Measurements from ENCODE around the gene CNTNAP5. TPM values are rescaled to one million over a fixed set of nuclear protein-coding genes. Genes with fewer than 3 reads are reported as not detected.

The CNTNAP5 gene
- polyA plus RNA-seq, 4 donors: 0.03 to 0.12 TPM; not detected in 2

DNA sequence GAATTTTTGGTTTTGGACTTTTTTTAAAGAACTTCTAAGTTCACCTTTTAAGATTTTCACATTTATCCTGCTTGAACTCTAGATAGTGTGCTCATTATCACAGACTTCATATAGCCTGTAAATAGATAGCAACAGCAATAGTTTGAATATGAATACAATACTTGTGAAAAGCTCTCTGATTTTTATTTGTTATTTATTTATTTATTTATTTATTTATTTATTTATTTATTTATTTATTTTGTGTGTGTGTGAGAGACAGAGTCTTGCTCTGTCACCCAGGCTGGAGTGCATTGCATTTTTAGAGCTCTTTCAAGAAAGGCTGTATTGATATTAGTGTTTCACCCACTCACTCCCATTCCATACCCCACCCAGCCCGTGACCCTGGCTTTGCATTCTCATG lies 153.6 kb downstream of the CNTNAP5 start:
- DNase-seq: no peak
- no peak for FAIRE-seq
- H3K36me3 ChIP-seq (ENCODE audit: control insufficient read depth in 3 of 3, insufficient read depth in 2 of 3, low read depth in 1 of 3, low read length in 3 of 3): no peaks in the 10 kb centered on the region

DNA sequence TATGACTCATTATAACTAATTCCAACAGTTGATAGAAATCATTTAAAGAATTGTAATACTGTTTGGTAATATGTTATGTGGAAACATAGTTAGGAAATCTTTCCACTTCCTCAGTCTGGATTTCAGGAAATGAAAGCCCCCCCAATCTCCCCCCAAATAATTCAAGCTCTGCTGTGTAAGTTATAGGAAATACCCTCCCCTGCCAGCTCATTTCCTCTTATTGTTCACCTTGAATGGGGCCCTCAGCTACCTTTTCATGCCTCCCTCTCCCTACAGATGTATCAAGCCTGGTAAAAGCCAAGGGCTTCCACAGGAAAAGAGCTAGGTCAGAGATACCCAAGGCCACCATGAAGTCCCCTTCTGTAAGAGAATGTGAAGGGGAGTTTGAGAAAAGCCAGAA lies 155.5 kb downstream of the CNTNAP5 start:
- Histone ChIP-seq H3K4me3 (ENCODE audit: low read depth in 1 of 3, low read length in 3 of 3) (no peak overlapping the region), H3K27me3 (ENCODE audit: control insufficient read depth in 3 of 3, insufficient read depth in 3 of 3, low read length in 3 of 3) (no peaks in the 10 kb centered on the region), H3K27ac (ENCODE audit: low read depth in 1 of 3, low read length in 2 of 3) (no peak overlapping the region), H3K36me3 (ENCODE audit: control insufficient read depth in 3 of 3, insufficient read depth in 2 of 3, low read depth in 1 of 3, low read length in 3 of 3) (no peaks in the 10 kb centered on the region), H3K4me1 (ENCODE audit: control insufficient read depth in 3 of 3, insufficient read depth in 2 of 3, low read depth in 1 of 3, low read length in 2 of 3) (no peaks in the 10 kb centered on the region), H3K9me3 (ENCODE audit: control insufficient read depth in 2 of 2, insufficient read depth in 1 of 2, low read depth in 1 of 2, low read length in 1 of 2) (no peaks in the 10 kb centered on the region)
- FAIRE-seq (no peak), DNase-seq (no peak)

More for the DNA sequence above, 153.6 kb downstream of the CNTNAP5 start:
- Histone ChIP-seq H3K27me3 (ENCODE audit: control insufficient read depth in 3 of 3, insufficient read depth in 3 of 3, low read length in 3 of 3) (no peaks in the 10 kb centered on the region), H3K4me3 (ENCODE audit: low read depth in 1 of 3, low read length in 3 of 3) (no peak overlapping the region), H3K27ac (ENCODE audit: low read depth in 1 of 3, low read length in 2 of 3) (no peak overlapping the region), H3K9me3 (ENCODE audit: control insufficient read depth in 2 of 2, insufficient read depth in 1 of 2, low read depth in 1 of 2, low read length in 1 of 2) (no peaks in the 10 kb centered on the region), H3K4me1 (ENCODE audit: control insufficient read depth in 3 of 3, insufficient read depth in 2 of 3, low read depth in 1 of 3, low read length in 2 of 3) (no peaks in the 10 kb centered on the region)
- 87 to 92% (median 89%) methylated on average over 1 of the region's 1 CpG for WGBS, 3 donors

DNA sequence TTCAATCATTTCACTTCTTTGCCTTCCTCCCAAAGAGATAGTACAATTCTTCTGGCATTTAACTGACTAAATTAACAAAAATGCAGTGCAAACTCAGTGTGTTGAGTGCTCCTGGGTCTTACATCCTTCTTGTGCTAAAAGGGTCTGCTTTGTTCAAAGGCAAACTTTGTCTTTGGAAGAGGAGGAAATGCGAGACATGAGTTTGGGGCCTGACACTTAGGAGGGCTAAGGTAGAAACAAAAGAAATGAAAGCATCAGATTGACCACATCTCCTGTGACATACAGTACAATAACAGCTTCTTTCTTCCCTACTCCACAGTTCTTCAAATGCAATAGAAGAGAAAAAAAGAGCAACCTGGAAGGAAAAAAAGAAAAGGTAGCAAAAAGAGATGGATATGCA lies 161.7 kb downstream of the CNTNAP5 start:
- FAIRE-seq: no peak
- WGBS, 3 donors: 75 to 92% (median 84%) methylated on average over 1 of the region's 1 CpG

DNA sequence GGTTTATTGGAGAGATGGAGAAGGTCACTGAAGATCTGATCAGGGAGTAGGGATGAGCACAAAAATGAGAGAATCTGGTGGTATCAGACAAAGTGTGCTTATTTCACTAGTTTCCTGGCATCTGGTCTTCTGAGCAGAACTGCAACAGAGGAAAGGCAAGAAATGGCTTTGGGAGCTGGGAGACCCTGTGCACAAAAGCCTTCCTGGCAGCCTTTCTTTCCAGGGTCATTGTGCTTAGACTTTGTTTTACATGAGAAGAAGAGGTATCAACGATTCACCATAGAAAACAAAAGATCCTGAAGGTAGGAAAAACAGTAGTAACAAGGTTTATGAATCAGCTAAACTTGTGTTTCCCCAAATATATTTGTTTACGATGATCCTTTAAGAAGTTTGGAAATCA lies 162.9 kb downstream of the CNTNAP5 start:
- H3K9me3 ChIP-seq (ENCODE audit: control insufficient read depth in 2 of 2, insufficient read depth in 1 of 2, low read depth in 1 of 2, low read length in 1 of 2): no peaks in the 10 kb centered on the region
- no peaks in the 10 kb centered on the region for H3K27me3 ChIP-seq (ENCODE audit: control insufficient read depth in 3 of 3, insufficient read depth in 3 of 3, low read length in 3 of 3)
- no peaks in the 10 kb centered on the region for H3K4me1 ChIP-seq (ENCODE audit: control insufficient read depth in 3 of 3, insufficient read depth in 2 of 3, low read depth in 1 of 3, low read length in 2 of 3)
- no peak overlapping the region for H3K4me3 ChIP-seq (ENCODE audit: low read depth in 1 of 3, low read length in 3 of 3)
- FAIRE-seq (no peak), DNase-seq (no peak)
- 58 to 69% (median 66%) methylated on average over 2 of the region's 2 CpGs for WGBS, 3 donors
- H3K27ac ChIP-seq (ENCODE audit: low read depth in 1 of 3, low read length in 2 of 3): no peak overlapping the region
- no peaks in the 10 kb centered on the region for H3K36me3 ChIP-seq (ENCODE audit: control insufficient read depth in 3 of 3, insufficient read depth in 2 of 3, low read depth in 1 of 3, low read length in 3 of 3)

More for the DNA sequence above, 161.7 kb downstream of the CNTNAP5 start:
- H3K9me3 ChIP-seq (ENCODE audit: control insufficient read depth in 2 of 2, insufficient read depth in 1 of 2, low read depth in 1 of 2, low read length in 1 of 2): no peaks in the 10 kb centered on the region
- H3K4me3 ChIP-seq (ENCODE audit: low read depth in 1 of 3, low read length in 3 of 3): no peak overlapping the region
- H3K4me1 ChIP-seq (ENCODE audit: control insufficient read depth in 3 of 3, insufficient read depth in 2 of 3, low read depth in 1 of 3, low read length in 2 of 3): no peaks in the 10 kb centered on the region
- H3K27me3 ChIP-seq (ENCODE audit: control insufficient read depth in 3 of 3, insufficient read depth in 3 of 3, low read length in 3 of 3): no peaks in the 10 kb centered on the region
- no peaks in the 10 kb centered on the region for H3K36me3 ChIP-seq (ENCODE audit: control insufficient read depth in 3 of 3, insufficient read depth in 2 of 3, low read depth in 1 of 3, low read length in 3 of 3)
- DNase-seq: no peak
- H3K27ac ChIP-seq (ENCODE audit: low read depth in 1 of 3, low read length in 2 of 3): no peak overlapping the region

DNA sequence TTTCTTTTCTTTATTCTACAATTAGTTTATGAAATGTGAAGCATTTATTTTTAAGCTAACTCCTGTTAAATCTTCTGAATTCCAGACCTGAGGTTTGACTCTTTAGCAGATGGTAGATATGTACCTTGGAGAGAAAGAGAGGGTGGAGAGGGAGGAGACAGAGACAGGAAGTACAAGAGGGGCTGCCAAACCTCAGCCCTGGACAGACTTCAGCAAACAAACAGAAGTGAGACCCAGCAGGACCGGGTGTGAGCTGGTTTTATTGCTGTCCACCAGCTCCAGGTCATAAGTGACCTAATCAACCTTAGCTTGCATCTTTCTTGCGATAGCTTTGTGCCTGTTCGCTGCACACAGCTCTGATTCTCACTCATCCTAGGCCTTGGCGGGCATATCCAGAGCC lies 168.6 kb downstream of the CNTNAP5 start:
- no peaks in the 10 kb centered on the region for H3K4me1 ChIP-seq (ENCODE audit: control insufficient read depth in 3 of 3, insufficient read depth in 2 of 3, low read depth in 1 of 3, low read length in 2 of 3)
- WGBS, 3 donors: 66 to 71% (median 69%) methylated on average over 4 of the region's 4 CpGs
- H3K27ac ChIP-seq (ENCODE audit: low read depth in 1 of 3, low read length in 2 of 3): no peak overlapping the region
- no peak overlapping the region for H3K4me3 ChIP-seq (ENCODE audit: low read depth in 1 of 3, low read length in 3 of 3)
- no peak for FAIRE-seq
- no peaks in the 10 kb centered on the region for H3K27me3 ChIP-seq (ENCODE audit: control insufficient read depth in 3 of 3, insufficient read depth in 3 of 3, low read length in 3 of 3)
- no peaks in the 10 kb centered on the region for H3K9me3 ChIP-seq (ENCODE audit: control insufficient read depth in 2 of 2, insufficient read depth in 1 of 2, low read depth in 1 of 2, low read length in 1 of 2)
- DNase-seq: no peak
- H3K36me3 ChIP-seq (ENCODE audit: control insufficient read depth in 3 of 3, insufficient read depth in 2 of 3, low read depth in 1 of 3, low read length in 3 of 3): no peaks in the 10 kb centered on the region

DNA sequence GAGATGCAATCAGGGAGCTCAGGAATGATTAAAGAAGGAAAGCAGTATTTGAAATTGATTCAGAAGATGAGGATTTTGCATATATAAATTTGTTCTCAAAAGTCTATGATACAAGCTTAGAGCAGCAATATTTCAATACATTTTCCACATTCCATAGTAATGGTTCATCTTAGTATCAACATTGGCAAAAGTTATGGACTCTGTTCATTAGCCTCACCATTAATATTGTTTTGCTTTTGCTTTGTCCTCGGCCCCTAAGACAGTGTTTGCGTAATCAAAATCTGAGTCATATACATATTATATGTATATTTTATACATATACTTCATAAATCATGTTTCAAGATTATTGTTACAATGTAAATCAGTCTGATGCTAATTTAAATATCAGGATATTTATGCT lies 176.6 kb downstream of the CNTNAP5 start:
- no peak overlapping the region for H3K4me3 ChIP-seq (ENCODE audit: low read depth in 1 of 3, low read length in 3 of 3)
- DNase-seq (no peak), FAIRE-seq (no peak)
- 58 to 67% (median 59%) methylated on average over 2 of the region's 2 CpGs for WGBS, 3 donors
- H3K9me3 ChIP-seq (ENCODE audit: control insufficient read depth in 2 of 2, insufficient read depth in 1 of 2, low read depth in 1 of 2, low read length in 1 of 2): peaks cover 0 to 2% of the 10 kb centered on the region in 2 donors
- H3K27me3 ChIP-seq (ENCODE audit: control insufficient read depth in 3 of 3, insufficient read depth in 3 of 3, low read length in 3 of 3): no peaks in the 10 kb centered on the region
- no peaks in the 10 kb centered on the region for H3K36me3 ChIP-seq (ENCODE audit: control insufficient read depth in 3 of 3, insufficient read depth in 2 of 3, low read depth in 1 of 3, low read length in 3 of 3)
- no peaks in the 10 kb centered on the region for H3K4me1 ChIP-seq (ENCODE audit: control insufficient read depth in 3 of 3, insufficient read depth in 2 of 3, low read depth in 1 of 3, low read length in 2 of 3)
- H3K27ac ChIP-seq (ENCODE audit: low read depth in 1 of 3, low read length in 2 of 3): no peak overlapping the region

DNA sequence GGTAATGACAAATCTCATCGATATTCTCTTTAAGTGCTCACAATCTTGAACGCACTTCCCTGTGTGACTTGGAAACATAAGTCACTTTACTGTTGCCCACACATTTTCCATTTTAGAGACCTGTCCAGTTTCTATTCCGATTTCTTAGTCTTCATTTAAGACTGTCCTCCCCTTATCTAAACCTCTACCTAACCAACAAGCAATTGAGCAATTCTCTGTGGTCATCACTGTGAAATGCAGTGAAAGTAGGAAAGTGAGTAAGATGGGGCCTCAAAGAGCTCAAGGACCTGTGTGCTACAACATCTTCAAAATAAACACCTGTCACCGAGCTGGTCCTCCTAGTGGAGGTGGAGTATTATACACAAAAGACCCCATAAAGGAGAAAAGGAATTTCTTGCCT lies 184.4 kb downstream of the CNTNAP5 start:
- 79 to 86% (median 86%) methylated on average over 4 of the region's 4 CpGs for WGBS, 3 donors
- Histone ChIP-seq H3K27me3 (ENCODE audit: control insufficient read depth in 3 of 3, insufficient read depth in 3 of 3, low read length in 3 of 3) (no peaks in the 10 kb centered on the region), H3K4me1 (ENCODE audit: control insufficient read depth in 3 of 3, insufficient read depth in 2 of 3, low read depth in 1 of 3, low read length in 2 of 3) (no peaks in the 10 kb centered on the region), H3K9me3 (ENCODE audit: control insufficient read depth in 2 of 2, insufficient read depth in 1 of 2, low read depth in 1 of 2, low read length in 1 of 2) (no peaks in the 10 kb centered on the region), H3K4me3 (ENCODE audit: low read depth in 1 of 3, low read length in 3 of 3) (no peak overlapping the region), H3K27ac (ENCODE audit: low read depth in 1 of 3, low read length in 2 of 3) (no peak overlapping the region), H3K36me3 (ENCODE audit: control insufficient read depth in 3 of 3, insufficient read depth in 2 of 3, low read depth in 1 of 3, low read length in 3 of 3) (no peaks in the 10 kb centered on the region)
- no peak for DNase-seq
- no peak for FAIRE-seq

DNA sequence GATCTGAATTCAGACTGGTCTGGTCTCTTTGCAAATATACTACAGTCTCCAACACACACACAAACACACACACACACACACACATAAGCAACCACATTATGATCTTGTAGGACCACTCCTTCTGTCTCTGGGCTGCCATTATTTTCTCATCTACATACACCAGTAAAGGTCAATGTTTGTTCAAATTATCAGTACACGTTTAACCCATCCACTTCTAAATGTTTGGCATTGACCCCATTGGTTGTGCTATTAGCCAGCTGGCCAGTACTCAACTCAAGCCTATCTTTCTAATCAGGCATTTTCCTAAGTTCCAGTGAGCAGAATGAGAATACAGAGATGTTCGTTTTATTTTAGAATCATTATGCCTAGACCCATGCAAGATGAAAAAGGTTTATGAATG lies 186.4 kb downstream of the CNTNAP5 start:
- WGBS, 3 donors: 32 to 53% (median 42%) methylated on average over 2 of the region's 2 CpGs
- Histone ChIP-seq H3K36me3 (ENCODE audit: control insufficient read depth in 3 of 3, insufficient read depth in 2 of 3, low read depth in 1 of 3, low read length in 3 of 3) (no peaks in the 10 kb centered on the region), H3K4me1 (ENCODE audit: control insufficient read depth in 3 of 3, insufficient read depth in 2 of 3, low read depth in 1 of 3, low read length in 2 of 3) (no peaks in the 10 kb centered on the region), H3K27ac (ENCODE audit: low read depth in 1 of 3, low read length in 2 of 3) (no peak overlapping the region), H3K27me3 (ENCODE audit: control insufficient read depth in 3 of 3, insufficient read depth in 3 of 3, low read length in 3 of 3) (no peaks in the 10 kb centered on the region), H3K4me3 (ENCODE audit: low read depth in 1 of 3, low read length in 3 of 3) (no peak overlapping the region), H3K9me3 (ENCODE audit: control insufficient read depth in 2 of 2, insufficient read depth in 1 of 2, low read depth in 1 of 2, low read length in 1 of 2) (no peaks in the 10 kb centered on the region)
- FAIRE-seq (no peak), DNase-seq (no peak)

DNA sequence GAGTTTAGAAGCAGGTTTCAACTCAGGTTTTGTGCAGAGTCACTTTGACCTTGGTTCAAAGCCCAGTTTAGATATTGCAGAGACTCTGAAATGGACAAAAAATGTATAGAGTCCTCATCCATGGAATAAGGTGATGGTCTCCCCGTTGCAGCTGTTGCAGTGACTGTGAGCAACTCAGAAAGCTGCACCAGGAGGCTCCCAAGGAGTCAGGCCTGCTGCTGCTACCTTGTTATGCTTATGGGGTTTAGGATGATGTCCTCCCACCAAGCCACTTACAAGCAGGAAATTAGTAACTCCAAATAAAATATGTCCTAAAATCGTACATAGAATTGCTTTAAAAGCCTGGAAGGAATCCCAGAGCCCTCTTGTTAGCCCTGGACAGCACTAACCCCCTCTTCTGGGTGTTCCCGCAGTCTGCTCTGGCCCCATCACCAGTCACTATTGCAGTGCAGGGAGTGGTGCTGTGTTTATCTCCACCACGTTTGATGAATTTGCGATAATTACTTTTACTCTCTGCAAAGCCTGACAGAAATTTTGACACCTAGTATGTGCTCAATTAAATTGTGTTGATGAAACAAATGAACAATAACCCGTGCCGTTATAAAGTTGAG lies 189.0 kb downstream of the CNTNAP5 start:
- WGBS, 3 donors: 65 to 69% (median 67%) methylated on average over 7 of the region's 7 CpGs
- Histone ChIP-seq H3K4me1 (ENCODE audit: control insufficient read depth in 3 of 3, insufficient read depth in 2 of 3, low read depth in 1 of 3, low read length in 2 of 3) (no peaks in the 10 kb centered on the region), H3K9me3 (ENCODE audit: control insufficient read depth in 2 of 2, insufficient read depth in 1 of 2, low read depth in 1 of 2, low read length in 1 of 2) (no peaks in the 10 kb centered on the region), H3K4me3 (ENCODE audit: low read depth in 1 of 3, low read length in 3 of 3) (no peak overlapping the region), H3K36me3 (ENCODE audit: control insufficient read depth in 3 of 3, insufficient read depth in 2 of 3, low read depth in 1 of 3, low read length in 3 of 3) (no peaks in the 10 kb centered on the region), H3K27ac (ENCODE audit: low read depth in 1 of 3, low read length in 2 of 3) (no peak overlapping the region), H3K27me3 (ENCODE audit: control insufficient read depth in 3 of 3, insufficient read depth in 3 of 3, low read length in 3 of 3) (no peaks in the 10 kb centered on the region)
- DNase-seq (no peak), FAIRE-seq (no peak)
